ENCODE data around the gene LY6G5C. TPM values are rescaled to one million over a fixed set of nuclear protein-coding genes. Genes with fewer than 3 reads are reported as not detected.

Gene LY6G5C, protein sequence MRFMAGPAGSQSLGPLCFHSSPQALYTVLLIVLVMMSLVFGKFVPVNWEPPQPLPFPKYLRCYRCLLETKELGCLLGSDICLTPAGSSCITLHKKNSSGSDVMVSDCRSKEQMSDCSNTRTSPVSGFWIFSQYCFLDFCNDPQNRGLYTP
- total RNA-seq: 0.64 and 1.4 TPM in 2 replicates

DNA sequence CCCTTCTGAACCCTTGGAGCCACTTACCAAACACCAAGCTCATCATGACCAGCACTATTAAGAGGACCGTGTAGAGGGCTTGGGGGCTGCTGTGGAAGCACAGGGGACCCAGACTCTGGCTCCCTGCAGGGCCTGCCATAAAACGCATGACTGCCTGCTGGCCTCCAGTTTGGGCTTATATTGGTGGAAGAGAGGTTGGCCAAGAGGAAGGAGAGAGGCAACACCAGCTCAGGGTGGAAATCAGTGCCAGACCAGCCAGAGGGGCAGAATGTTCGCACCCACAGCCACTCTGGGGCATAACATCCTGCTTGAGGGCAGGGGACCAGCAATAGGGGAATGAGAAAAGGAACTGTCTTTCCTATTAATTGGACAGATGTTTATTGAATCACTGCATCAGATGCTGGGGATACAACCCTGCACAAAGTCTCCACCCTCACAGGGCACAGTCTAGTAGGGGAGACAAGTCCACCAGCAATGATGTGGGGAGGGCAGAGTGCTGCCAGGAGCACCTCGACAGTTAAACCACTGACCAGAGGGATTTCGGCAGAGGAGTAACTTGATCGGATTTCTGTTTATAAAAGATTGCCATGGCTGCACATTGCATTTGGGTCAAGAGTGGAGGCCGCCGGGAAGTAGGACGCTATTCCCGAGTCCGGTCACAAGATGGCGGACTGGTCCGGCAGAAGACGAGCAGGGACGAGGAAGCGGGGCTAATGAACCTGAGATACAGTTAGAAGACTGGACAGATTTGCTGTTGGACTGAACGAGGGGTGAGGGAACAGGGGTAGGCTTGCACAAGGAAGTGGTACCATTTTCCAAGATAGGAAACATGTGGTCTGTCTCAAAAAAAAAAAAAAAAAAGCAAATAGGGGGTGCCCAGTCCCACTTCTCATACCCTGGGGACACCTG, at the start of gene LY6G5C:
Gene LY6G5C, minus strand, starts transcription at position 842 of the 909 bp plus-strand sequence. Its CDS starts 694 bp downstream, at position 148.

DNA sequence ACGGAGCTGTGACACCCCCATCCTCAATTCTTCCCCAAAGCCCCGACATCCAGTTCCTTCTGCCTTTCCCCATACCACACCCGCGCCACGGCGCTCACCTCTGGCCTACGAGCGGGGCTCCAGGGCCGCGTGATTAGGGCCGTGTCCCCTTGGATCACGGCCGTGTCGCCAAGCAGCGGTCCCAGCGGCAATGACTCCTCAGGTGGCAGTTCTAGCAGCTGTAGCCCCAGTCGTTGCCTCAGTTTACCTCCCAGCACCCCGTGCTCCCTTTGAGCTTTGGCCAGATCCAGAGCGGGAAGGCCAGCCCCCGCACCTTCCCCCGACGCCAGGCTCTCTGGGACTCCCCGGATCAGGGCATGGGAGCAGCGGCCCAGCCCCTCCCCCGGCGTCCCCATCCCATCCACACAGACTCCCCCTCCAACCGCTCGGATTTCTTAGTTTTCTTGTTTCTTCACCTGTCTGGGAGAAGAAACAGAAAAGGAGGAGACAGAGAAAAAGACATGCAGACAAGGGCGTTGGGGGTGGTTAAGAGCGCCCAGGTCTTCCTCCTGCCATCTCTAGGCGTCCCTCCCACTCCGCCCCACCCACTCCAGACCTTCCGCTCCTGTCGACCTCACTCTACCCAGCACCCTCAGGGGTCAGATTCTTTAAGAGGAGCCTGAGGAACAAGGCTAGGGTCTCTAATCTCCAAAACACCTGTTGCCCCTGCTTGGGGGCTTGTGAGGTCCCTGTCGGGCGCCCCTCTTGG, 48.1 kb upstream of the LY6G5C start, which contains the start of gene DDAH2:
Gene DDAH2, minus strand, starts transcription at position 533 of the 748 bp plus-strand sequence. Its CDS starts 138 bp downstream, at position 395.

DNA sequence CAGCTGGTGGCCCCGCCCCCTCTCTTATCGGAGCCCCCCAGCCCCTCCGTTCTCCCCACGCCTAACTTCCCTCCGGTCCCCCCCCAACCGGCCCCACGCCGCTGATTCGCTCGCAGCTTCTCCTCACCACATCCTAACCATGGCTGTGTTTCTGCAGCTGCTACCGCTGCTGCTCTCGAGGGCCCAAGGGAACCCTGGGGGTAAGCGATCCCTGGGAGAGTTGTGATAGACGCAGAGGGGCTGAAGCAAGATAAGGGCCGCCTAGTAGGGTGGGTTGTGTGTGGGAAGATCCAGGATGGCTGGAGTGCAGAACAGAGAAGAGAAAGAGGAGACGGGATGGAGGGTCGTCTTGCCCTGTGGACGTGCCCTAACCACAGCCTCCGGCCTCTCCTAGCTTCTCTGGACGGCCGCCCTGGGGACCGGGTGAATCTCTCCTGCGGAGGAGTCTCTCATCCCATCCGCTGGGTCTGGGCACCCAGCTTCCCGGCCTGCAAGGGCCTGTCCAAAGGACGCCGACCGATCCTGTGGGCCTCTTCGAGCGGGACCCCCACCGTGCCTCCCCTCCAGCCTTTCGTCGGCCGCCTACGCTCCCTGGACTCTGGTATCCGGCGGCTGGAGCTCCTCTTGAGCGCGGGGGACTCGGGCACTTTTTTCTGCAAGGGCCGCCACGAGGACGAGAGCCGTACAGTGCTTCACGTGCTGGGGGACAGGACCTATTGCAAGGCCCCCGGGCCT, 42.5 kb upstream of the LY6G5C start, which contains the start of gene MPIG6B:
Gene MPIG6B, plus strand, starts transcription at position 129 of the 735 bp plus-strand sequence. Its CDS starts 11 bp downstream, at position 140.

DNA sequence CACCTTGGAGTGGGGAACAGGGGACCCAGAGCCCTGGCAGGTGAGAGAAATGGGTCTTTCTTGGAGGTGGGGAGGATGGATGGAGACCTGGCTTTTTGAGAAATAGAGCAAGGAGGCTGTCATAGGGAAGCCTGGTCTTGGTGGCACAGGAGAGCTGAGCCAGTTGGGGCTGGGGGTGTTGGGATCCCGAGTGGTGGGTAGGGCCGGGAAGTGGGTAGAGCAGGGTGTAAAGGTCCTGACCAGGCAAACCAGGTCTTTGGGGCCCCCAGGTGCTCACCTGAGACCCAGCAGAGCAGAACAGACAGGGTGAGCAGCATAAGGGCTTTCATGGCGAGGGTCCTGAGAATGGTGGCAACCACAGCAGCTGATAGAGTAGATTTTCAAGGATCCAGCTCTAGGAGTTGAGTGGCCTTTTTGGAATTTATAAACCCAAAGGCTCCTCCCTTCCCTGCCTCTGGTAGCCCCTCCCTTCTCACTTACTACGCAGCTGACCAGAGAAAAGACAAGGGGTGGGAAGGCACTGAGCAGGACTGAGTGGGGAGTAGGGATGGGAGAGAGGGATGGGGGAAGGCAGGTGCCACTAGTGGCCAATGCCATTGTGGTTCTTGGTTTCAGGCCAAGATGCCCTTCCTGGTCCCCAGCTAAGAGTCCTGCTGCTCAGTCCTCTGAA, 40.6 kb upstream of the LY6G5C start, which contains the start of gene LY6G6C:
Gene LY6G6C, minus strand, starts transcription at position 396 of the 670 bp plus-strand sequence. Its CDS starts 67 bp downstream, at position 329.

DNA sequence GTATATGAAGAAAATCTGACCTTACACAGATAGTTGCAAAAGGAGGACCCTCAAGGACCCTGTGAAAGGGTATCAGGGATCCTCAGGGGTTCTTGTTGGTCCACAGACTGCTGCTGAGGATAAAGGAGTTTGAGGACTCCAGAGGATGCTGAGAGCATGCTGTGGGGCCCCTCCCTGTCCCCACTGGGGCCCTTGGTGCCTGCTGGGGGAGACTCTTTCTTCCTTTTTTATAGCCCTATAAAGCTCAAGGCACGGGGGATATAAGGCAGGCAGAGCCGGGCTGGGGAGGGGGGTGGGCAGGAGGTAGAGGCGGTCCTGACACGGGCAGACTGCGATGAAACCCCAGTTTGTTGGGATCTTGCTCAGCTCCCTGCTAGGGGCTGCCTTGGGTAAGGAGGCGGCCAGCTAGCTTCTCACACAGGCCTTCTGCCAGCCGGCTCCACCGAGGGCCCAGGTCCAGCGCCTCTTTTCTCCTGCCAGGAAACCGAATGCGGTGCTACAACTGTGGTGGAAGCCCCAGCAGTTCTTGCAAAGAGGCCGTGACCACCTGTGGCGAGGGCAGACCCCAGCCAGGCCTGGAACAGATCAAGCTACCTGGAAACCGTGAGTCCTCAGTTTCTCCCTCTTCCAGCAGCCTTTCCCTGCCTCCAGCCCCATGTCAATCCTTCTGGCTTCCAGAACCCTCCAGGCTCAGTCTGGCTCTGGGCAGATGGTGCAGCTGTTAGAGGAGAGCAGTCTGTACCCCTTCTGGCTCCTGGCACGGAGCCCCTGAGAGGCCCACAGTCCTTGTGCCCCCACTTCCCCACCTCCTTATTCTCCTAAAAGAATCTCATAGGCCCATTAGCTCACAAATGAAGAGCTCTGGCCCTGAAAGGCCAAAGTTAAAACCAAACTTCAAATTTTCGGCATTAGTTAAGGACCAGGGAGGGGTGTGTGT, 34.4 kb upstream of the LY6G5C start, which contains the start of gene LY6G6D:
Gene LY6G6D, plus strand, starts transcription at position 327 of the 937 bp plus-strand sequence. Its CDS starts 8 bp downstream, at position 335.

DNA sequence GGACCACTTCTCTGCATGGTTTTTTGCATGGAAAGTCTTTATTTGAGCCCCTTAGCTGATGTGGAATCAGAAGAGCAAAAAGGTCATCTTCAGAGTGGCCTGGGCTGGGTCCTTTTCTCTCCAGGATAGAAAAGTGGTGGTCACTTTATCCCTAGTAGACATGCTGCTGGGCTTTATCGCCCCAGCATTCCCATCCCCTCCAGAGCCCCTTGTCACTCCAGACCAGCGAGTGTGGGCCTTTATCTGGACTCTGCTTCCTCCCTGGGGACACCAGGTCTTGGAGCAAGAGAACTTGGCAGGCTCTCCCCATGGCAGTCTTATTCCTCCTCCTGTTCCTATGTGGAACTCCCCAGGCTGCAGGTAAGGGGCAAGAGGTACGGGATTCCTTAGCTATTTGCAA, 25.7 kb upstream of the LY6G5C start, which contains the start of gene LY6G6F:
Gene LY6G6F, plus strand, starts transcription at position 268 of the 400 bp plus-strand sequence. Its CDS starts 41 bp downstream, at position 309.

DNA sequence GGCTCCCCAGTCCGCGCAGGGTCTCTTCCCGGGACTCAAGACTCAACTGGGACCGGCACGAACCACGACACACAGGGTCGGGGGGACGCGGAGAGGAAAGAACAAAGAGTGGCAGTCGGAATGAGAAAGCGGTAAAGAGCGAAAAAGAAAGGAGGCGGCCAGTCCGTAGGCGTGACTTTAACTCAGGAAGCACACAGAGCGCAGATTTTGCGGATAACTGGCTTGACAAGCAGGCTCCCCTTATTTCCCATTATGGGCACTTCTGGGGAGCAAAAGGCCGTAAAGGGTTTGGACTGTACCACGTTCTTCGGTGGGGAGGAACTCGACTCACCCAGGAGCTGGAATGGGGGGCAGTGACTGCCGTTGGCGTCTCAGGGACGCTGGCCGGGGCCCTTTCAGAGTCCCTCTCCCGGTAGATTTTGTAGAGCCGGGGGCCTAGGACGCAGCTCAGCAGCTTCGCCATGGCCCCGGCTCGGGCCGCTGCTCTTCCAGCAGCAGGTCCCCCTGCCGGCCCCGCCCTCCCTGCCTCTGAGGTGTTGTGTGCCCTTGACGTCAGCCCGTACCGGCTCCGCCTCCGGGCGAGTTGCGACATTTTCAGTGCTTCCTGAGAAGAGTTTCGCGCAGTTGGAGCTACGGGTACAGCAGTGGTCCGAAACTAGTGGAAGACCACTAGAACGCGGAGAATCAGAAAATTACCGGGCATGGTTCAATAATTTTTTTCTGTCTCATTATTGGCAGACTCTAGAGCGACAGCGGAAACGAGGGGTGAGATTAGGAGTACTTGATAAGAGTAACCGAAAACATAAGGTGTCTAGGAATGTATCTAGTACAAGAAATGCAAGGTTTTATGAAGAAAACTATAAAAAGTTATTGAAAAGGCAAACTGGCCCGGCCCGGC, 22.2 kb upstream of the LY6G5C start, which contains the start of gene ABHD16A:
Gene ABHD16A, minus strand, starts transcription at position 506 of the 898 bp plus-strand sequence. Its CDS starts 43 bp downstream, at position 463.

DNA sequence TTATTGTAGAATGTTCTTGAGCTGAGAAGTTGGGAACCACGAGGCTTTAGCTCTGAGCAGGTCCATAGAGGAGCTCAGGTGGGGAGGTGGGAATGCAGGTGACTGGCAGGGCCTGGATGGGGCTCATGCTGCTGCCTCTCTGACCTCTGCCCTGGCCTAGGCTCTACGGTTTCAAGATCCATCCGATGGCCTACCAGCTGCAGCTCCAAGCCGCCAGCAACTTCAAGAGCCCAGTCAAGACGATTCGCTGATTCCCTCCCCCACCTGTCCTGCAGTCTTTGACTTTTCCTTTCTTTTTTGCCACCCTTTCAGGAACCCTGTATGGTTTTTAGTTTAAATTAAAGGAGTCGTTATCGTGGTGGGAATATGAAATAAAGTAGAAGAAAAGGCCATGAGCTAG, 11.2 kb downstream of the LY6G5C start, which contains the start of gene LY6G5B:
Gene LY6G5B, plus strand, starts transcription at position 301 of the 400 bp plus-strand sequence. CDS start 975 bp downstream, outside the sequence.

DNA sequence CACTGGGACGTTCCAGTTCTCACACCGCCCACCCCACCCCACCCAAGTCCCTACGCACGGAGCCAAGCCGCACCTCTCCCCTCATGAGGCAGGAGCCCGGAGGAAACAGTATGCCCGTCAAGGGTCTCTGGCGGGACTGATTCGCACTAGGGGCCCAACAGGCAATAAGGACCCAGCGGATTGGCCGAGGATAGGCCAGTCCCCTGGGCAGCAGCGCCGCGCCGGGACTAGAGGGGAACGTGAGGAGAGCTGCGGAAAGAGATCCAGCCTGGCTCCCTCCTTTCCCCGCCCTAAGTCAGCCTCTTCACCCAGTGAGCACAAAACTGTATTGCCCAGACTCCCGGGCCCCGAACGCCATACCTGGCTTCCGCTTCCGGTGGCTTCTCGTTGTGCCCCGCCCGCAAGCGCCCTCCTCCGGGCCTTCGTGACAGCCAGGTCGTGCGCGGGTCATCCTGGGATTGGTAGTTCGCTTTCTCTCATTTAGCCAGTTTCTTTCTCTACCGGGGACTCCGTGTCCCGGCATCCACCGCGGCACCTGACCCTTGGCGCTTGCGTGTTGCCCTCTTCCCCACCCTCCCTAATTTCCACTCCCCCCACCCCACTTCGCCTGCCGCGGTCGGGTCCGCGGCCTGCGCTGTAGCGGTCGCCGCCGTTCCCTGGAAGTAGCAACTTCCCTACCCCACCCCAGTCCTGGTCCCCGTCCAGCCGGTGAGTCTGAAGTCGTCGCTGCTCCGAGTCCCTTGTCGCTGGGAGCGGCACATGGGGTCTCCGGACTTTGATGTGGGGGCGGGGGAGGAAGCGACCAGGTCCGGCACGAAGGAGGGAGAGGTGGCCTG, 15.1 kb downstream of the LY6G5C start, which contains the start of gene CSNK2B:
Gene CSNK2B, plus strand, starts transcription at position 580 of the 836 bp plus-strand sequence. CDS start 752 bp downstream, outside the sequence.

DNA sequence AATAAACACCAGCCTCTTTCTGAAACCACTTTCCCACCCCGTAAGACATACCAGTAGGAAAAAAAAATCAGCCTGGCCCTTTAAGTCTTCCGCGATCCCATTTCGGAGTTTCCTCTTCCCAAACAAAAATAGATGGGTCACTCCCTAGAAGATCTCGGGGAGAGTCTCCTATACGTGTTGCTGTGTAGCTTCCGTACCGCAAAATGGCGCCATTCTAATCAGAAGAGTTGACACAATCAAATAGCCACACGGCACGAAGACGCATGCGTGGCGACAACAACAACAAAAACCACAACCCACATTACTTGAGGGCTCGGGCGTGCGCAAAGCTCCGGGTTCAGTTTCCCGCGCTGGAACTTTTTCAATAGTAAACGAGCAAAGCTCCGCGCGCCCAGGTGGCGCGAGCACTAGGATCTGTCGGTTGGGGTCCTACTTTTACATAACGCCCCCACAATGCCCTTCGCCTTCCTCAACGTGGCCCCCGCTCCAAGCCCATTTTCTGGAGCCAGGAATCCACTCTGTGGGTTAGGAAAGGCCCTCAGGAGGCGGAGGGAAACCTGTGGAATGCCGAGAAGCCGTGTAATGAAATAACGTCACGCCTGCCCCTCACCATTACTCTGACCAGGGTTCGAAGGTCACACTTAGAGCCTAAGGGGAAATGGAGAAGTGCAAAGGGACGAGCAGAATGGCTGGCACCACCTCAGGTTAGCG, 15.9 kb downstream of the LY6G5C start, which contains the start of gene GPANK1:
Gene GPANK1, minus strand, starts transcription at position 208 of the 711 bp plus-strand sequence. CDS start 519 bp downstream, outside the sequence.

DNA sequence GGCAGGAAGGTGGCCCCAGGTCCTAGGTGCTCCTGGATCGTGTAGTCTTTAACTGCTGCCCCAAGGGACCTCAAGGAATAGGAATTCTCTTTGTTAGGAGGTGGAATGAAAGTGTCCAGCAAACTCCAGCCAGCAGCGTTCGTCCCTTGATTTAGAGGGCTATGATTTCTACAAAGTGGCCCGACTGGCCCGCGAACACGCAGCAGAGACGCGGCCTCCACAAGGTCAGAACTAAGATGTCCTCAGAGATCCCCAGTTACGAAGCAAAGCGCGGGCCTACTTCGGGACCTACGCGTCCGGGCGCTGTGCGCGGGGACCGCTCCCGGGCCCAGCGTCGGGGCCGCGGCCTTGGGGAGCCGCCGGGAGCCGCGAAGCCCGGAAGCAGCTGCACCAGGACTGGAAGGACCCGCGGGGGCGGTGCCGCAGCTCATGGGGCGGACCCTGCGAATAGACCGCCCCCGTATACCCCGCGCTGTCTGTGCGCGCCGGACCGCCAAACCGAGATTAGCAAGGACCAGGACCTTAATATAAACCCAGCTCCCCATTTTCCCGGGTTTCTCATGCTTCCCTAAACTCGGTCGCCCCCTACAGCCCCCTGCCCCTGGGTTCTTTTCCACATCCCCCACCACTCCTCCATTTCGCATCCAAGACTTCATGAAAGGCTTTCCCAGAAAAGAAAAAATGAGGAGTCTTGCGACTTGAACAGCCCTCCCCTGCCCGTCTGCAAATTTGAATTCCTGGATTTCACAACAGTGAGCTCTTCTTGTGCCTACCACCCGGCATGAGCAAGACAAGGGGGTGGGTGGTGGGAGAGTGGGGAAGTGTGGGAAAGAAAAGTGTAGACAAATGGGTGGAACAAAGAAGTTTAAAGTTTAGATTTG, 20.2 kb downstream of the LY6G5C start, which contains the start of gene C6orf47:
Gene C6orf47, minus strand, starts transcription at position 398 of the 881 bp plus-strand sequence. CDS start 831 bp downstream, outside the sequence.

DNA sequence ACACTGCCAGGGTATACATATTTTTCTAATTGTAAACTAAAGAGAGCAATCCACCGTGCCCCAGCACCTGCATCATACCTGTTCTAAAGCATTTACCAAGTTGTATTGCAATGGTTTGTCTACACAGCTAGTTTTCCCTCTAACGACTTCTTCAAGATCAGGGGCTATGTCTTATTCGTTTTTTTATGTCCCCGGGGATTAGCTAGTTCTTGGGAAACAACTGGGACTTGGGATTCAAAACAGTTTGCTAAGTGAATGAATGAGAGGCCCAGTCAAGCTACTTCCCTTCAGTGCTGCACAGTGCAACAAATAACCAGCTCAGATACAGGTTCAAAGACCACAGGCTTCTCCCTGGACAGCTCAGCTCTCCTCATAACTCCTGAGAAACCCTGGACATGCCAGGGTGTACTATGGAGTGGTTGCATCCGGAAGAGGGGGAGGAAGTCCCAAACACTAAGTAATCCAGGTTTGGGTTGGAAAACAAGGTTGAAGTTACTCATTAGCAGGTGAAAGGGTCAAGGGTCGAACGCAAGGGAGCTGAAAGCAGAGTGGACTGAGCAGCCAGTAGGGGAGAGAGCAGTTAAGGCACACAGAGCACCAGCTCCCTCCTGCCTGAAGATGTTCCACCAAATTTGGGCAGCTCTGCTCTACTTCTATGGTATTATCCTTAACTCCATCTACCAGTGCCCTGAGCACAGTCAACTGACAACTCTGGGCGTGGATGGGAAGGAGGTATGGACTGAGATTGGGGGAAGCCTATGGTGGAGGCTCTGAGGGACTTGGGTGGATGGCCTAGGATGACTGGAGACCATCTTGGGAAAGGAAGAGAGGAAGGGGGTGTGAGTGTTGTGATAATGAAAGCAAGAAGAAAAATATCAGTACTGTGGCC, 25.3 kb downstream of the LY6G5C start, which contains the start of gene APOM:
Gene APOM, plus strand, starts transcription at position 546 of the 889 bp plus-strand sequence. Its CDS starts 73 bp downstream, at position 619.

All from epithelial cell of alveolus of lung (primary cell).